HCT116 (cell line): ENCODE data around the gene TCEA2.

Experiments
- CBX3 ChIP-seq: IDR thresholded peaks from 2 replicates; pipeline ENCODE4 v1.6.1; 2012; ENCODE audit warnings: low read depth
- EZH2 ChIP-seq: fragments of 200-600 bp; sonication (generic); IDR thresholded peaks from 2 replicates; pipeline ENCODE4 v1.6.1; 2017; ENCODE audit warnings: antibody characterized with exemption, mixed run types
- POLR2A ChIP-seq: IDR thresholded peaks from 2 replicates; pipeline ENCODE4 v1.7.0; 2011; ENCODE audit warnings: borderline replicate concordance; ENCODE audit not compliant: insufficient read depth, insufficient read length; ENCODE audit errors: extremely low read depth
- RAD21 ChIP-seq: IDR thresholded peaks from 2 replicates; pipeline ENCODE4 v1.6.1; 2012; ENCODE audit warnings: low read depth, mild to moderate bottlenecking
- ZFX ChIP-seq: fragments of 450-650 bp; IDR thresholded peaks from 2 replicates; pipeline ENCODE4 v1.6.1; 2017
- TF ChIP-seq, protein P1 (sequence below), 3 experiments: fragments of 200-600 bp in 1 of 3; sonication (generic) in 1 of 3; IDR thresholded peaks in 2 of 3; conservative IDR thresholded peaks in 1 of 3; 2 replicates each; pipeline ENCODE4 v1.5.1; 2012 to 2017; ENCODE audit warnings: low read depth in 2 of 3, low read length in 2 of 3, antibody characterized with exemption in 1 of 3, borderline replicate concordance in 1 of 3, control low read depth in 1 of 3, mild to moderate bottlenecking in 1 of 3, mixed read lengths in 1 of 3, mixed run types in 1 of 3, moderate library complexity in 1 of 3; ENCODE audit not compliant: insufficient read depth in 1 of 3

DNA sequence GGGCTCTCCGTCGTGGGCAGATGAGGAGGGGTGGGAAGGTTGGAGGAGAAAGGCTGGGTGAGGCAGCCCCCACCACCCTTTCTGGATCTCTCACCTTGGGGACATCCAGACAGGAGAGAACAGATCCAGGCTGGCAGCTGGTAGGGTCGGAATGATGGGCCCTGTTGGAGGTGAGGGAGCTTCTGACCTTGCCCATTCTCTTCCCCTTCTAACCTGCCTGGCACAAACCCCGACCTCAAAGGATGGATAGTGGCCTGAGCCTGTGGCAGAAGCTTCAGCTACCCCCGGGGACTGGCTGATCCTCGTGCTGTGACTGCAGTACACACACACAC lies 50.4 kb downstream of the TCEA2 start:
- no peak for TF ChIP-seq POLR2A
- no peak for TF ChIP-seq EZH2
- TF ChIP-seq ZFX: no peak
- TF ChIP-seq, protein P1, sequence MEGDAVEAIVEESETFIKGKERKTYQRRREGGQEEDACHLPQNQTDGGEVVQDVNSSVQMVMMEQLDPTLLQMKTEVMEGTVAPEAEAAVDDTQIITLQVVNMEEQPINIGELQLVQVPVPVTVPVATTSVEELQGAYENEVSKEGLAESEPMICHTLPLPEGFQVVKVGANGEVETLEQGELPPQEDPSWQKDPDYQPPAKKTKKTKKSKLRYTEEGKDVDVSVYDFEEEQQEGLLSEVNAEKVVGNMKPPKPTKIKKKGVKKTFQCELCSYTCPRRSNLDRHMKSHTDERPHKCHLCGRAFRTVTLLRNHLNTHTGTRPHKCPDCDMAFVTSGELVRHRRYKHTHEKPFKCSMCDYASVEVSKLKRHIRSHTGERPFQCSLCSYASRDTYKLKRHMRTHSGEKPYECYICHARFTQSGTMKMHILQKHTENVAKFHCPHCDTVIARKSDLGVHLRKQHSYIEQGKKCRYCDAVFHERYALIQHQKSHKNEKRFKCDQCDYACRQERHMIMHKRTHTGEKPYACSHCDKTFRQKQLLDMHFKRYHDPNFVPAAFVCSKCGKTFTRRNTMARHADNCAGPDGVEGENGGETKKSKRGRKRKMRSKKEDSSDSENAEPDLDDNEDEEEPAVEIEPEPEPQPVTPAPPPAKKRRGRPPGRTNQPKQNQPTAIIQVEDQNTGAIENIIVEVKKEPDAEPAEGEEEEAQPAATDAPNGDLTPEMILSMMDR (IDR thresholded peaks at IDR 0.05 in 2 of 3, conservative IDR thresholded peaks at IDR 0.05 in 1 of 3; ENCODE audit: borderline replicate concordance in 1 of 3, insufficient read depth in 1 of 3, low read depth in 2 of 3, low read length in 2 of 3): no peak
- TF ChIP-seq RAD21: no peak
- TF ChIP-seq CBX3: no peak
